Right lobe of liver (tissue), 4 donors: ENCODE results near the gene GHR.

Experiments used
- CTCF ChIP-seq, 4 donors: fragments of 200-600 bp in 3 of 4; fragments of 450-650 bp in 1 of 4; IDR thresholded peaks; one replicate each; pipeline versions ENCODE4 v1.5.1 to v1.8.0; 2016 to 2022; ENCODE audit warnings: antibody characterized with exemption in 4 of 4, mild to moderate bottlenecking in 2 of 4
- POLR2A ChIP-seq: fragments of 450-650 bp; IDR thresholded peaks from one replicate; pipeline ENCODE4 v1.6.1; 2017; ENCODE audit warnings: antibody characterized with exemption, mild to moderate bottlenecking
- donor health status: DM: no; HTN: no; CAD: no.
- donor health status: DM: no; HTN: no; CAD: no.
- donor health status: DM: no; HTN: yes; CAD: no.

- TF ChIP-seq CTCF (IDR thresholded peaks at IDR 0.05) (no peak), POLR2A (no peak)
These were observed 266.2 kb downstream of the GHR start for GRCh38 chr5:42689391-42689790.
